ENCODE data around the gene OR4D5.

OR4D5 gene

GRCh38 chr11:123939317-123939716 is at the start of gene OR4D5:
Gene OR4D5 (plus strand): TSS chr11:123939617. CDS start chr11:123939617, 0 bp downstream.
- no peak for DNase-seq (ENCODE audit: low read depth in 2 of 2)

- DNase-seq (ENCODE audit: low read depth in 2 of 2) = no peak
These were observed 47.4 kb upstream of the OR4D5 start for GRCh38 chr11:123892031-123892430.

GRCh38 chr11:123899792-123900191 is 39.6 kb upstream of the OR4D5 start:
- DNase-seq (ENCODE audit: low read depth in 2 of 2) = no peak

- no peak for DNase-seq (ENCODE audit: low read depth in 2 of 2)
These were observed 37.5 kb upstream of the OR4D5 start, which contains the start of gene OR8D4 for GRCh38 chr11:123901867-123902266. Gene OR8D4 (plus strand): TSS chr11:123902167. CDS start chr11:123906432, 4,265 bp downstream.

- no peak for DNase-seq (ENCODE audit: low read depth in 2 of 2)
These were observed 35.5 kb upstream of the OR4D5 start for GRCh38 chr11:123903932-123904331.

- no peak for DNase-seq (ENCODE audit: low read depth in 2 of 2)
These were observed 34.5 kb upstream of the OR4D5 start for GRCh38 chr11:123904932-123905331.

GRCh38 chr11:123905826-123906225 is 33.6 kb upstream of the OR4D5 start:
- no peak for DNase-seq (ENCODE audit: low read depth in 2 of 2)

GRCh38 chr11:123920943-123921342 is 18.5 kb upstream of the OR4D5 start:
- no peak for DNase-seq (ENCODE audit: low read depth in 2 of 2)

GRCh38 chr11:123924027-123924426 is 15.4 kb upstream of the OR4D5 start:
- DNase-seq (ENCODE audit: low read depth in 2 of 2) = no peak

GRCh38 chr11:123942413-123942812 is 3.0 kb downstream of the OR4D5 start:
- DNase-seq (ENCODE audit: low read depth in 2 of 2) = no peak

GRCh38 chr11:123943738-123944137 is 4.3 kb downstream of the OR4D5 start, which contains the start of gene OR6T1:
Gene OR6T1 (minus strand): TSS chr11:123943838. CDS start chr11:123943838, 0 bp downstream.
- DNase-seq (ENCODE audit: low read depth in 2 of 2) = no peak

- no peak for DNase-seq (ENCODE audit: low read depth in 2 of 2)
These were observed 5.7 kb downstream of the OR4D5 start for GRCh38 chr11:123945132-123945531.

- DNase-seq (ENCODE audit: low read depth in 2 of 2) = no peak
These were observed 17.3 kb downstream of the OR4D5 start for GRCh38 chr11:123956752-123957151.

- no peak for DNase-seq (ENCODE audit: low read depth in 2 of 2)
These were observed 34.4 kb downstream of the OR4D5 start for GRCh38 chr11:123973816-123974215.

GRCh38 chr11:123976770-123977560 is 37.5 kb downstream of the OR4D5 start:
- DNase-seq (ENCODE audit: low read depth in 2 of 2) = no peak

GRCh38 chr11:123977731-123978347 is 38.4 kb downstream of the OR4D5 start, which contains the start of gene OR10S1:
Gene OR10S1 (minus strand): TSS chr11:123977781. CDS start chr11:123977664, 117 bp downstream.
- no peak for DNase-seq (ENCODE audit: low read depth in 2 of 2)

- no peak for DNase-seq (ENCODE audit: low read depth in 2 of 2)
These were observed 39.9 kb downstream of the OR4D5 start for GRCh38 chr11:123979311-123979710.
